GM21619 (cell line): ENCODE data around the gene SUPT4H1.
"Not testable (repeated sequence)": the region's sequence is repeated elsewhere in the genome, so short reads cannot be mapped to it uniquely, and the experiment has no call there.

Experiments
- ATAC-seq: cut with Tn5 transposase; IDR thresholded peaks from one replicate; pipeline ENCODE4 v1.9.1; 2021; ENCODE audit not compliant: unreplicated experiment

SUPT4H1 gene

DNA sequence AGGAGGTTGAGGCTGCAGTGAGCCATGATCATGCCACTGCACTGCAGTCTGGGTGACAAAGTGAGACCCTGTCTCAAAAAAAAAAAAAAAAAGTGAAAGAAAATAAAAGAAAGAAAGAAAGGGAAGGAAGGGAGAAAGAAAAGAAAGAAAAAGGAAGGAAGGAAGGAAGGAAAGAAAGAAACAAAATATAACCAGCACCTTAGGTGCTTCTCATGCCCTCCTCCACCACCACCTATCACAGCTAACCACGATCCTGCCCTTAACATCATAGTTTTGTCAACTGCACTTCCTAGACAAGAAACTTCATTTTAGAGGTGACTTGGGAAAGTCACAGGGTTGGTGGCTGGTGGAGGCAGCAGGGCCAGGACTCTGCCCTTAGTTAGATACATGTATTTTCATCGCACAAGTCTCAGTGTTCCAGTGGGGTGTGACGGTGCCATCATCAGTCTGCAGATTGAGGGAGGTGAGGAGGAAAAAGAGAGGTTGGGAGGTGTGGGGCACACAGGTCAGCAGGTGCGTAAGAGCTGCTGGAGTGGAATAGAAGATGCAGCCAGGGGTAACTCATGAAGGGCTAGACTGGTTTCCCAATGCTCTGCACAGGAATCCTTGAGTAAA is 10.0 kb downstream of the SUPT4H1 start:
- no peak for ATAC-seq

DNA sequence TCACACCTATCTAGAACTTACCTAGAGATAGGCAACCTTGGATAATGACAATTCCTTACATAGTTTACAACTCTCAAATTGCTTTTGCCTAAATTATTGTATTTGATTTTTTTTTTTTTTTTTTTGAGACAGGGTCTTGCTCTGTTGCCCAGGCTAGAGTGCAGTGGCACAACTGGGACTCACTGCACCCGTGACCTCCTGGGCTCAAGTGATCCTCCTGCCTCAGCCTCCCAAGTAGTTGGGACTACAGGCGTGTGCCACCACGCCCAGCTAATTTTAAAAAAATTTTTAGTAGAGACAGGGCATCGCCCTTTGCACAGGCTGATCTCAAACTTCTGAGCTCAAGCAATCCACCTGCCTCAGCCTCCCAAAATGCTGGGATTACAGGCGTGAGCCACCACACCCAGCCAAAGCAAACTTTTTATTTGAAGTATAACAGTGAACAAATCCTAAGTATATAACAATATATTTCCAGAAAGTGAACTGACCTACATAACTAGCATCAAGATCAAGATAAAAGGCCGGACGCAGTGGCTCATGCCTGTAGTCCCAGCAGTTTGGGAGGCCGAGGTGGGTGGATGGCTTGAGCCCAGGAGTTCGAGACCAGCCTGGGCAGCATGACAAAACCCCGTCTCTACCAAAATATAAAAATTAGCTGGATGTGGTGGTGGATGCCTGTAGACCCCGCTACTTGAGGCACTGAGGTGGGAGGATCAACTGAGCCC is 10.7 kb downstream of the SUPT4H1 start:
- not testable (repeated sequence) for ATAC-seq

DNA sequence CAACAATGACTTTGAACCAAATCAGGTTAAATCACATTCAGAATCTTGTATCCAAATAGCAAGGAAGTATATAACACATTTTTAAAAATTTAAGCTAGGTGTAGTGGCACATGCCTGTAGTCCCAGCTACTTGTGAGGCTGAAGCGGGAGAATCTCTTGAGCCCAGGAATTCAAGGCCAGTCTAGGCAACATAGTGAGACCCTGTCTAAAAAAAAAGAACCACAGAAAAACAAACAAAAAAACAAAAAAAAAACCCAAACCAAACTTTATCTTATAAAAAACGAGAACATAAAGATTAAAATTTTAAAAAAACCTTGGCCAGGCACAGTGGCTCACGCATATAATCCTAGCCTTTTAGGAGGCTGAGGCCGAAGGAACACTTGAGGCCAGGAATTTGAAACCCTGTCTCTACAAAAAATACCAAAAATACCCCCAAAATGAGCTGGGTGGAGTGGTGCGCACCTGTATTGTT is 11.6 kb downstream of the SUPT4H1 start:
- ATAC-seq: no peak

DNA sequence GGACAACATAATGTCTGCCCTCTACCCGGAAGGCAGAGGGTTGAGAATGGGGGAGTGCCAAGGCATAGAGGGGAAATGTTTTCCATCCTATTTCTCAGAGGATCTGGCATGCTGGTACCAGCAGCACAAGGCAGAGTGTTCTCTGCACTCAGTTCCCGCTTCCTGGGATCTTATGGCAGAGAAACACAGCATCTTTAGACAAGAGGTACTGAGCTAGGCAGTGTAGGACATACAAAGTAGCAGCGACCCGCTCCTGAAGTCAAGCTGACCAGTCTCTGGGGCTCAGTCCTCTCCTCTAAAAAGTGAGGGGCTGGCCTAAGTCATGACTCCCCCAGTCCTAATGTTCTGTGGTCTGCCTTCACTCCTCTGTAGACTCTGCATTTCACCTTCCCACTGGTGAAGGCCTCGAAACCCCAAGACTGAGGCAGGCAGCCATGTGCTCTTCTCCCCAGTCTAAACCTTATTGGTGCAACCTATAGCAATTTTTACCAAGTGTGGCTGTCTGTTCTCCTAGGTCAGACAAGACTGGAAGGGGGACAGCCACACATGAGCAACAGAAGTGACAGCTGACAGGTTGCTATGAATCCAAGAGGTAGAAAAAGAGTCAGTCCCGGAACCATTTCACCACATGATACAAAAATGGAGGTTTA is 12.1 kb downstream of the SUPT4H1 start:
- no peak for ATAC-seq

DNA sequence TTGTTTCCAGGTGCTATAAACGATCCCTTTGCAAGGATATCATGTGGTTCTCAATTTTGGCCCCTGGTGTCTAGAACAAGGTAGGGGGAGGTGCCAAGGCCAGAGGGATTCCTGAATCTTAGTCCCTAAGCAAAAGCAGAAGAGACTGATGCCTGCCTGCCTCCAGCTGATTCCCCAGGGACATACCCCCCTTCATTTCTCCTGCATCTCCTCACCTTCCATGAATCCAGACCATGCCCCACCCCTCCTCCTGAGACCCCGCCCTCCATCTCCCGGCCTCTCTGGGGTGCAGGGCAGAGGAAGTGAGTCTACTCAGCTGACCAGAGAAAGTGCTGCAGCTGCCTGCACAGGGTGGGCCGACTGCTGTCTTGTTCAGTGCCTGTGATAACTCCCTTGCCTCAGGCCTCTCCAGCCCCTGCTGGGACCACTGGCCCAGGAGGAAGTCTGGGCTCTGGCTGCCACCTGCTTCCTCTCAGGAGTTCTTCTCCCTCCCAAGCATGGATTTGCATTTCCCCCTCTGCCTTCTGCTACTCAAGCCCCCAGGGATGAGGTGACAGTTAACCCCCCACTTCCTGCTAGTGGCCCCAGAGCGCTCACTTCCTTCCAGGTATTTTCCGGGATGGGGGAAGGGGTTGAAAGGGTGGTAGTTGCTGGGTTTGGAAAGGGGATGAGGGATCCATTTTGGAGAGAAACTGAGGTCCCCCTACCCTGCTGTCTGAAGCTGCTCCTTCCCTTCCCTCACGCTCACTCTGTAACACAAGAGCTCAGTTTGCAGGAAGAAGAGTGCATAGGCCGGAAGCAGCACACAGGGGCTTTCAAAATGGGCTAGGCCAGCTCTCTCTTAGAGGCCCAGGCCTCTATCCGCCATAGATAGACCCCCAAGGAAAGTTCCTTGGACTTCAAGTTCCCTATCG is 12.9 kb downstream of the SUPT4H1 start:
- ATAC-seq: peak; percentile 19

DNA sequence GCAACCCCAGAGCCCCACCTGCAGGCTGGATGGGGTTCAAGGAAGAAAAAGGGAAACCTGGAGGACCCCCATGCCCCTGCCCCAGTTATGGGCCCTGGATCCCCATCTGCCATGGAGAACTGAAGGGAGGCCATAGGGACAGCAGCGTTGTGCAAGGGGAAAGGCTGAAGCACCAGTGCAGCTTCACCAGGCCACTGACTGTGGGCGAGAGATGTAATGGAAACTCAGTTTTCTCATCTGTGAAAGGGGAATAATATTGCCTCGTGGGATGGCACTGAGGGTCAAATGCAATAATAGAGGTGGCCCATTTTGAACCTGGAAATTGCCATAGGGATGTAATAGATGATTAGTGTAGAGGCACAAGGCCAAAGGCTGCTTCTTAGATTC is 13.6 kb downstream of the SUPT4H1 start:
- ATAC-seq: no peak

DNA sequence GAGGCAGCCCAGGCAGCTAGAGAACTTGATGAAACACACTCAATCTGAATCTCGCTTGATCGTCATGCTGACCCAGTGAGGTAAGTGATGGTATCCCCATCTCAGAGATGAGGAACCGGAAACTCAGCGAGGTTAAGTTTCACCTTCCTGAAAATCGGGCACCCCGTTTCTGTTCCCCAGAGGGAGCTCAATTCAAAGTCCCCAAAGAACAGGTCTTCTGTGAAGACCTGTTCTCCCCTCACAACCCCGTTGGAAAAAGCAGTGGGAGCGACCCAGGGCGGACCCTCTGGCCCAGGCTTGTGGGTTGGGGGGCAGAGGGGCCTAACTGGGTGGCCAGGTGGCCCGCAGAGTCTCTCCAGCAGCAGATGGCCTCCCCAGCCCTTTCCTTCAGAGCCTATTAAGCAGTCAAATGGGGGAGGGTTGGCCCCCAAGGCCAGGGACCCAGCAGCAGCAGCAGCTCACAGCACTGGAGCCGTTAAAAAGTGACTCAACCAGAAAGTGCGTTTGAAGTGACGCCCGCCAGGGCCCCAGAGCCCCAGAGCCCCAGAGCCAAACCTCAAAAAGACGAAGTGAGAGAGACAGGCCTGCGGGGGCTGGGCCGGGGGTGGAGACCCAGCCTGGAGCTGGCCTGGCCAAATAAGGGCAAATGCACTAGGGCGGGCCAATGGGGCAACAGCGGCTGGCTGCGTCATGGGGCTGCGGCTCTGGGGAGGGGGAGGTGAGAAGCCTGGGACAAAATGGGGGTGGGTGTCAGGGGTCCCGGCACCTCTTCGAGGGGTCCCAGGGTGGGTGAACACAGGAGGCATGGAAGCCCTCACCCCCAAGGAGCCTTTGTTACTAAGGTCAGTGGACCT is 14.2 kb downstream of the SUPT4H1 start:
- ATAC-seq: peak; percentile 47

DNA sequence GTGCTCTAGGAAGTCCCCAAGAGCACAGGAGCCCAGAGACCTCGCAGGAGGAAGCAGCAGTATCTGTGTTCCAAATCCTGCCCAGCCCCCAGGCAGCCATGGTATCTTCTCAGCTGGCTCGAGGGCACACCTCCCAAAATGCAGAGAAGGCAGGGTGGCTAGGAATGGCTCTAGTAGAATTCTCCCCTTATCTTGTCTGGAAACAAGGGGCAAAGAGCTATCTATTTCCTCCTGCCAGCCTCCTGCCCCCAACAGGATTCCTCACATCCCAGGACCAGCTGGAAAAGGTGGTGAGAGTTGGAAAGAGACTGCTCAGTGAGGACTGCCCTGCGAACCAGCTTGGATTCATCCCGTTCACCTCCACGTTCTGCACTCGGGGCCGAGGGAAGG is 14.8 kb downstream of the SUPT4H1 start:
- no peak for ATAC-seq

DNA sequence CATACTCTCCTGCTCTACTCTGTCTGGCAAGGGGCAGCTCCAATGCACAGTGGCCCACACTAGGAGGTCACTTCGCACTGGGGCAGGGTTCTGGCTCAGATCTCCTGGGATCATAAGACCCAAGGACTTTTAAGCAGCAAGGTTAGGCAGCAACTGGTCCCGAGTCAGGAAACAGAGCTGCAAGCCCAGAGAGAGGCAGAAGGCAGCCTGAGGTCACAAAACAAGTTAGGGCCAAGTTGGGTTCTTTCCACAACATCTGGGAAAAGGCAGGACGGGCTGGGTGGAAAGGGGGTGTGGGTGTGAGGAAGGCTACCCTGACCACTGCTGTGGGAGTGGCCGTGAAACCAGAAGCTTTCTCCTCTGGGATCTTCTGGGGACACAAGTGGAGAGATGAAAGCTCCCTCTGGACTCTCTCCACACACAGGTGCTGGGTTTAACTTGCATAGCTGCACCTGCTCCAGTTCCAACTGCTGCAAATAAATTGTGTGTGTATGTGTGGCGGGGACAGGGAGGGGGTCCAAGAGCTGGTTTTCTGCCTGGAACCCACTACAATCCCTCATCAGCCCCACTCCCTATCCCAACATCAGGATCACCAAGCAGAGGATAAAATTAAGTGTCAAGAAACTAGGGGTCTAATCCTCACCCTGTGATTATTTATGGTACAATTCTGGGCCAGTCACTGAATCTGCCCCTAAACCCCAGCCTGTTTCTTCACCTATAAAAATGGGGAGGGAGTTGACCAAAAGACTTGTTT is 15.4 kb downstream of the SUPT4H1 start:
- ATAC-seq: no peak

DNA sequence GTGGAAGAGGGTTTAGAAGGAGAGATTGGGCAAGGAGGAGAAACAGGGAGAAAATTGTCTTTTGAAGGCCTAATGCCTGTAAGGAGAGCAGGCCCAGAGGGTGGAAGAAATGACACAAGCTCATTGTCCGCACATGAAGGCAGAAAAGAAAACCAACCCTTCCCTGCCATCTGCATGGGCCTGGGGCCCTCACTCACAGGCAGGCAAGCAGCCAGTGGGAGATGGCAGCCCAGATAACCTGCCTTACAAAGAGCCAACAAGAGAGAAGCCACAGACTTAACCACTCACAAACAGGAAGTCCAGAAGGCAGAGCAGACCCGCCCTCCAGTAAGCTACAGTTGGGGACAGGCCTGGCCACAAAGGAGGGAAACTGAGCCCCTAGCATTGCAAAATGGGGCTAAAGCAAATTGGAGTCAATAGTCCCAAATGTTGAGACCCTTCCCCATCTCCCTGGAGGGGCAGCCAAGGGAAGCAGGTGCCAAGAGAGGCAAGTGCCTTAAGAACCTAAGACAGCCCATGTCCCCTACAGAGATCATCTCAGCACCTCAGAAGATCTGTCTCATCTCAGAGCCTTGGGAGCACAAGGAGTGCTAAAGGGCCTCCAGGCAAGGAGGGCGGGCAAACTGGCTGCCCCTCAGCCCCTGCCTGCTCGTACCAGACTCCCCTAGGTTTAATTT is 16.1 kb downstream of the SUPT4H1 start:
- no peak for ATAC-seq

DNA sequence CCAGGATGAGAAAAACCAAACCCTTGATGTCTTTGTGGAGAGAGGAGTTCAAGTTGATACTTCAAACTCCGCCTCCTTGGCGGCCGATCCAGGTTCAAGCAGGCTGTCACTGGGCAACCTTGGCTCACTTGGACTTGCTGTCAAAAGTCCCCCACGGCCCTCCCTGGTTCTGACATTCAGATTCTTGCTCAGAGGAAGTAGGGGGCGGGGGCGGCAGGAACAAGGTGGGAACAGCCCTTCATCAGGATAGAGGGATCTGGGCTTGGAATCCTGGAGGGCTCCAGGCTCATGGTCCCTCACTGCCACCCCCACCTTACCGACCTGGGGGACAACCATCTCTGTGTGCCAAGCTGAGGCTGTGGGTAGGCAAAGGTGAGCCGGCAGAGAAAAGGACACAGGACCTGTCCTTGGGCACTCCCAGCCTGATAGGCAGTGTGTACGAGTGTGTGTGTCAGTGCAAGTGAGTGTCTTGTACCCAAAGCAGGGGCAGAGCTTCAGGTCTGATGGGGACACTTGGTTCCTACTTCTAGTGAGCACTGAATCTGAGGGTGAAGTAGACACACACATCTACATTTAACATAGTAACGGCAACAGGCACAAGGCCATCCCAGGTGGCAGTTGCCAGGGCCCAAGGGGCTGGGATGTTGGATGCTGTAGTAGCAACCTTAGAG is 16.8 kb downstream of the SUPT4H1 start:
- ATAC-seq: no peak

DNA sequence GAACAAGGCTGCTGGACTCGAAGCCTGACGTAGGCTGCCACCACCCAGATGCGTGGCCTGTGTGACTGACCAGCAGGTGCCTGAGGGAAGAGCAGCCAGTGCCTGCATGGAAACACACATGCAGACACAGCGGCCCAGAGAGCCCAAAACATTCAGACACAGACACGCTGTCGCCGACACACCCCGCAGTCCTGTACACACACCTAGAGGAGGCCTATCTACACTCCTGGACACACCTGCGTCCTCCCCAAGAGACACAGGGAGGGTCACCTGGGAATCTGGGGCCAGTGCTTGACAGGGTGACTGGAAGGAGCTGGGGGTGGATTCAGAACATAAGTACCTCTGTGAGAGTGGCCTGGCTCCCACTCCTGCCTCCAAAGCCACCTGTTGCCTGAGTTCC is 17.3 kb downstream of the SUPT4H1 start:
- no peak for ATAC-seq

DNA sequence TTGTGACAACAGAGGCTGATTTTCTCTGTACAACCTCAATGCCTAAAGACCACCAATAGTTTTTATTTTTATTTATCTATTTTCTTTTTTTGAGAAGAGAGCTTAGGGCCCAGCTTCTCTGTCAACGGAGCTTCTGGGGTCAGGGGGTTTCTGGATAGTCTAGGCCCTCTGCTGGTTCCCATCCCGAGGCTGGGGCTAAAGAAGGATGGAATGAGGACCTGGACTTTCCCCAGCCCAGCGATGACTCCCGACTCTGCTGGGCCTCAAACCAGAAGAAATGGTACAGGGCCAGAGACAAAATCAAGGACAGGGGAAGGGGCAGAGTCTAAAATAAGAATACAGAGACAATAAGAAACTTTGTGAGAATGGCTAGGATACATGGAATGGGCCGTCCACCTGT is 17.7 kb downstream of the SUPT4H1 start:
- ATAC-seq: no peak

DNA sequence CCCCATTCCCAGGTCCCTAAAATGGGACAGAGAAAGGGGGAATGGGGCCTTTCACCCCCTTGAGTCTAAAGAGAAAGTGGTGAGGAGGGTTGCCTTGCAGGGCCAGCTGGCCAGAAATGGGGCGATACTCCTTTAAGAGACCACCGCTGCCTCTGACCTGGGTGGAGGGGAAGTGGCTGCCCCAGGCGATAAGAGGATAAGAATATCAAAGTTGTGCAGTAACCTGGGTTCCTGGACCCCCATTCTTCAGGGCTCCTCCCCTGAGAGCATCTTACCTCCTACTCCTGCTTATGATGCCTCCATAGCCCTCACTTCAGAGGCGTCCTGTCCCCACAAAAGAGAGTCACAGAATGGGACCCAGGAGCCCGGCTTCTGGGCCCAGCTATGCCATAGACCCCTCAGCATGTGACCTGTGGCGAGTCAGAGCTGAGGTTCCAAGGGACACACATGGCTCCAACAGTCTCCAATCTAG is 18.2 kb downstream of the SUPT4H1 start:
- no peak for ATAC-seq

DNA sequence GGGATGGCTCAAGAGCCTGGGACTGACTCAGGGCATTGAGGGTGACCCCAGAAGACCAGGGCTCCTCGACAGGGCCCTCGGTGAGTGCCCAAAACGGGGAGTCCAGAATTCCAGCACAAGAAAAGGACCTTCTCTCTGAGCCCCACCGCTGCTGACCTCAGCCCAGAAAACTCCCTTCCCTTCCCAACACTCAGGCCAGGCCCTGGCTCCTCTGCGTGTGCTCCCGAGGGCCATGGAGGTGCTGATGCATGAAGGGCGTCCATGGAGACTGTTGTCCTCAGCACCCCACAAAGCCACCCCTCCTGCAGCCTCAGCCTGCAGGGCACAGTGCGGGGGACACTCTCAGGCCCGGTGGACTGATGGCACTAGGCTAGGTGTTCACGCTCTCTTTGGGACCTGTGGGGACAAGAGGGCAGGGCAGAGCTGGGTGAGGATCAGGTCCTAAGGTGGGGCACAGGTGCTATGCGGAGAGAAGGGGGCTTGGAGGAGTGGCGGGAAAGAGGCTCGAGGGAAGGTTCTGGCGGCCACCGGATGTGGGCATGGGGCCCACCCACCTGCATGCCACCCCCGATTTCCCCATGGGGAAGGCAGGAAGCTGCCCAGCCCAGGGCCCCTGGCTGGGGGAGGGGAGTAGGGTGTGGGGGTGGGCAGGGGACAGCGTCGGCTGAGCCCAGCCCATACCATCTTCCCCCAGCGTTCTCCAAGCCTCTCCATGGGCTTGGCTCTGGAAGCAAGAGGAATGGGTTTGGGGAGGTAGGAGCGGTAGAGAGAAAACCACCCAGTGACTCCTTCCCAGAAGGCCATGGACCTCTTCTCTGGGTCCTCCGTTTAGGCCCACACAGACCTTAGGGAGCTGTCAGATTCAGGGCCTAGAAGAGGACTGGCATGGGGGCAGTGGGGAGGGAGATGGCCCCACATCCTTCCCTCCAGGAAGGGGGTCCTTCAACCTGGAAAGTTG is 18.9 kb downstream of the SUPT4H1 start:
- no peak for ATAC-seq

DNA sequence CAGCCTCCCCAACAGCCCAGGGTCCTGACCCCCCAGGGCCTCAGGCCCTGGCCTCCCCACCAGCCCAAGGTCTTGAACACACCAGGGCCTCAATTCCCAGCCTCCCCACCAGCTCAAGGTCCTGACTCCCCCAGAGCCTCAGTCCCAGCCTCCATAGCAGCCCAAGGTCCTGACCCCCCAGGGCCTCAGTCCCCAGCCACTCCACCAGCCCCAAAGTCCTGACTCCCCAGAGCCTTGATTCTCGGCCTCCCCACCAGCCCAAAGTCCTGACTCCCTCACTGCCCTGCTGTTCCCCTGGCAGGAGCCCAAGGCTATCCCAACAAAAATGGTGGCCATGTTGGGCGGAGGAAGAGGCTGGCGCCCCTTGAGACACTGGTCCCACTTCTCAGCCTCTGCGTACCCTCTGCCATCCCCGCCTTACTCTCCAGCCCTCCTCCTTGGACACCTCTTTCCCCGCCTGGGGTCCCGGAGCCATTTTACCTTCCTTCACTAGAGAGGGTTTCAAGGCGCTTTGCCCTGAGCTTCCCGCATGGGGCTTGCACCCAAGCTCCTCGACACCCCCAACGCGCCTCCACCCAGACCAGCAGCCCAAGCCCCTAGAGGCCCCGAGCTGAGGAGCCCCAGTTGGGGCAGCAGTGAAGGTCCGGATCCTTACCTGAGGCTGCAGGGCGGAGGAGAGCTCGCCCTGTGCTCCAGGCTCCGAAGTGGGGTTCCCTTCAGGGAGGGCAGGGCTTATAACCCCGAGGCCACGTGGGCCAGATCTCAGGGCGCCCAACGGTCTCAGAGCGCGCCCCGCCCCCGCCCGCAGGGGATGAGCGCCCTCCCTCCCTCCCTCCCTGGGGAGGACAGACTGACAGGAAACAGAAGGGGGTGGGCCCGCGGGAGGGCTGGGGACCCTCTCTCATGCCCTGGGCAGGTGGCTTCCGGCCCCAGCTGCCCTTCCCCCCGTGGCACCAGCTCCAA is 19.9 kb downstream of the SUPT4H1 start:
- ATAC-seq: peak; percentile 13
